SK-N-DZ (cell line): ENCODE results near the gene GRPR. TPM values are rescaled to one million over a fixed set of nuclear protein-coding genes. Genes with fewer than 3 reads are reported as not detected.

Experiments used
- DNase-seq: peaks from one replicate; pipeline ENCODE4 v3.0.0-alpha.2; 2015; ENCODE audit warnings: low spot score
- polyA plus RNA-seq, 2 experiments: library from polyadenylated mRNA; depleted of rRNA; stranded (reverse); fragments of >200 nt; gene quantifications; 2 replicates each; pipeline ENCODE4 v1.2.3, GENCODE V29; 2014

The GRPR gene
- 0.14 and 0.36 TPM in 2 replicates for polyA plus RNA-seq (2014; cell fraction: cytosol; rRNA removed)
- polyA plus RNA-seq (2014; cell fraction: nucleus; rRNA removed), result 0.42 TPM in 1 of 2 replicates, not detected in the other

DNA sequence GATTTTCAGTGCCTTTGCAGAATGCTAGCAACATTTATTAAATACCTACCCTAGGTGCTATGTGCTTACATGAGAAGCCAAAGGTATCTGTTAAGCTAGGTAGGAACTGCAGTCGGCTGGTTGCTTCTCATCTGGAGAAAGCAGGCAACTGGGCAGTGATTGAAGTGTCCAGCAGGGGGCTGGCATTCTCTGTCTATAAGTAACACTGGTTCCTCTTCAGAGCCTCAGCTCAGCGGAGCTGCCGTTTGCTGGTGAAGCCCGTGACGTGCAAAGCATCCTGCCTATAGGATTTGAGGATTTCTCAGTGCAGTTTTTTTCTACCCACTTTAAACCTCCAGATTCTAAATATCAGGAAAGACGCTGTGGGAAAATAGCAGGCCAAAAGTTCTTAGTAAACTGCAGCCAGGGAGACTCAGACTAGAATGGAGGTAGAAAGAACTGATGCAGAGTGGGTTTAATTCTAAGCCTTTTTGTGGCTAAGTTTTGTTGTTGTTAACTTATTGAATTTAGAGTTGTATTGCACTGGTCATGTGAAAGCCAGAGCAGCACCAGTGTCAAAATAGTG is at the start of gene GRPR:
GRPR (plus strand) TSS at position 344 of the 565 bp plus-strand sequence. CDS start 389 bp downstream, outside the sequence.
- peak; percentile 85 for DNase-seq

DNA sequence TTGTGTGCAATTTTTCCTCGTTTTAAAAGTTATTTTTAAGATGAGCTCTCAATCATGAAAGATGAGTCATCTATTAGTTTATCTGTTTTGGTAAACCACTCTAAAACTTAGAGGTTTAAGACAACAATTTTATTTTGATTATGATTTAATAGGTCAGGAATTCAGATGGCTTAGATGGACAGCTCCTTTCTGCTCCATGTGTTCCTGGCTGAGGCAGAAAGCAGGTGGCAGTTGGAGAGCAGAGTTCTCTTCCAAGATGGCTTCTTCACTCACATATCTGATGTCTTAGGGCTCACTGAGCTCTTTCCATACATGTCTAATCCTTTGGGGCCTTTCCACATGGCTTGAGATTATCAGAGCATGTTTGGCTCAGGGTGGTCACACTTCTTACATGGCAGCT is 48.3 kb upstream of the GRPR start:
- DNase-seq, result no peak

DNA sequence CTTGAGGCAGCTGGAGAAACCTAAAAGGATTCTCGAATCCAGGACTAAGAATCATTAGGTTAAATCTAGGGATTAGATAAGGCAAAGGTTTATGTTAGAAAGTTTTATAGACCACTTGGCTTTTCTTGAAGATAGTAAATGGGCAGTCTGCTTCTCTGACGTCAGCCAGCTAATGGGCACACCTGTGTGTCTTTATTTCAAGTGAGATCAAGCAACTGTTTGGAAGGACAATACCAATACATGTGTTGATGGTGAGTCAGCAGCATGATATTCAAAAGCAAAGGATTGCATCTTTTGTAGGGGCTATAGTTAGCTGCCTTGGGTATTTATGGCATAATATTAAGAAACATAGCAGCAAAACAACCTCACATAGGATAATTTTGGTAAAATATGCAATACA is 46.5 kb upstream of the GRPR start:
- DNase-seq, result no peak

DNA sequence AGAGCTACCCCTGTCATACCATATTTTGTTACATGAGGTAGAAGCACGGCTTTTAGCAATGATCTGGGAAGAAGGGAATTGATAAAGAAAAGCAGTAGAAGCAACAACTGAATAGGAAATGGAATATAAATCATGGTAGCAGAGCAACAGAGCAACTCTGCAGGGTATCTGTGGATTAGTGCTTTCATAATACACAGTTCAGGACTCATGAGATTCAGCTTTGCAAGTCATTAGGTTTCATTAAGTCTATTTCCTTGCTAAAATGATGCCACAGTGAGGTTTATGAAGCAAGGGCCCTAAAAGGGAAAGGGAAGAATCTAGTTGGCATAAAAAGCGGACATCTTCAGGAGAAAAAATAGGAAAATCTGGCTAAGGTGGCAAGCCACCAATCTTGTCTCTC is 45.6 kb upstream of the GRPR start:
- no peak for DNase-seq

DNA sequence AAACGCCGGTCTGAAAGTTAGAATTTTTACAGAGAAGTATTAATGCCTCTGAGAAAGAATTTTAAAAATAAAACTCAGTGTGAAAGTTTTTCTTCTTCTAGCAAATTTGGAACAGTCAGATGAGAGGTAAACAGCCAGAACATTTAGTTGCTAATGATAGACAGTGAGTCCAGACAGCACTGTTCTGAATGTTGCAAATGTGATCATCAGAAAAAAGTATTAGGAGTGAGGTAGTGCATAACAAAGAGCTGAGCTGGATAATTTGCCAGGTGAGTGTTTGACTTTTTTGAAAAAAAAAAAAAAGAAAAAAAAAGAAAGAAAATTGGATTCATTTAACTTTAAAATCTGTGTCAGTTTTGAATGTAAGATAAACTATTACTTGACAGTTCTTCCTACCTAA is 42.0 kb upstream of the GRPR start:
- DNase-seq, result no peak

DNA sequence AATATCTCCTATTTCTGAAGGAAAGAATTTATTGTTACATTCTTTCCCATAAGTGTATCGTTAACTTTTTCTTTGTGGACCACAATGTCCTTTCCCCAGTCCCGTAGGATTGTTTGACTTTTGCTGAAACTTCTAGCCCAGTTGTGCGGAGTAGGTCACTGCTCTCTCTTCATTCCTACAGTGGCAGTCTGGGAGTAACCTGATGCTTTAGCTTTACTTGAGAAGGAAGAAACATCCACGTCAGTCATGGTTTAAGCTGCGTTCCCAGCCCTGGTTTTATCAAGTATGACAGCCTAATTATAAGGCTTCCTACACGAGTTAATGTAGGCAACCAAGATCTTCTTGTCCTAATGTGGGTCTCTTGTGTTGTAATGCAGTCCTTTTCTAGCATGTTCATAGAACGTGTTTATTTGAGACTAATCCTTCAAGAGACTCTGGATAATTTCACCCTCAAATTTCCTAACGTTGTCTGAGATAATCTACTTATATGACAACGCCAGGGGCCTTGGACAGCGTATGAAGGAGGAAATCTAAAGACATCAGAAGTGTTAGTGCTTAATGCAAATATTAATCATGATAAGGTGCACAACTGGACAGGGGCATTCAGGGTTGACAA is 40.8 kb upstream of the GRPR start:
- DNase-seq, result peak; percentile 76

DNA sequence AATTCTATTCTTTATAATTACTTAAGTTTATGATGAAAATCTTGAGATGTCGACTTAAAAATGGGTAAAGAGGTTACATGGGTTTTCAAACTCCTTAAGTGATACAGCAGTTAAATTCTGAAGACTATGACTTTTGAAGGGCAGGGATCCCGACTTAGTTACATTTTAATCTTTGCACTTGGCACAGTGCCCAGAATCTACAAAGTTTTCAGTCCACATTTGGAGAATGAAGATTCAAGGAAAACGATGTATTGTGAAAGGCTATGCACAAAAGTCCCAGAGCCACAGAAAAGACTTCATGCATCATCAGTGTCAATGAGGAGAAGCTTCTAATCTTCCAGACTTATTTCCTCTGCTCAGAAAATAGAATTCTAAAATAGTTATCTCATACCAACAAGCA is 36.3 kb upstream of the GRPR start:
- DNase-seq, result no peak

DNA sequence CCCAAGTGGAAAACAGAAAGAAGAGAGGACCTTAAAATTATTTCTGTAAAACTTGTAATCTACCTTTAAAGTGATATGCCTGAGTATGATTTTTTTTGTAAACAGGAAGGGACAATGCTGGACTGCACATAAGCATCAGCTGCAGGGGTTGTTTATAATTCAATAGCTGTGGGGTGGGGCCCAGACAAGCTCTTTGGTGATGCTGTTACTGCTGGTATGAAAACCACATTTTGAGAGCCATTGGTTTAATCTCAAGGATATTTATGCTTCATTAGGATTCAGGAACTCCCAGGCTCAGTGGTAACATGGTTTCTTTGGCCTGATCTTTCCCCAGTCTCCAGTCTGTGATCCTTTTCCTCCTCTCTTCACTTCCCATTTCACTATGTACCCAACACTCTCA is 34.3 kb upstream of the GRPR start:
- DNase-seq, result no peak

DNA sequence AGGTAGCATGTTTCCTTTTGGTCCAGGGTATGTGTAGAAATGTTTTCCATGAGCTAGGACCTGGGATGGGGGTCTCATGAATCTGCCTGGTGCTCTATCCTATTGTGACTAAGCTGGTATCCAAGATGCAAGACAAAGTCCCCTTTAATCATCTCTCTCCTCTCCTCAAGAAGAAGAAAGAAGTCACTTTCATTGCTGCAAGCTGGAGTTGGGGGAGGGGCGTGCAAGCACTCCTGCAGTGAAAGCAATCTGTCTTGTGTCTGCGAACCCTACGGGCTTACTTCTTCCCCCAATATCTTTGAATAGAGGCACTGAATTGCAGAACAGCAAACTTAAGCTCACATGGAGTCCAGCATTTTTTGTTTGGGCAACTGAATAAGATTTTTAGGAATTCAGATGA is 27.2 kb upstream of the GRPR start:
- DNase-seq, result no peak

DNA sequence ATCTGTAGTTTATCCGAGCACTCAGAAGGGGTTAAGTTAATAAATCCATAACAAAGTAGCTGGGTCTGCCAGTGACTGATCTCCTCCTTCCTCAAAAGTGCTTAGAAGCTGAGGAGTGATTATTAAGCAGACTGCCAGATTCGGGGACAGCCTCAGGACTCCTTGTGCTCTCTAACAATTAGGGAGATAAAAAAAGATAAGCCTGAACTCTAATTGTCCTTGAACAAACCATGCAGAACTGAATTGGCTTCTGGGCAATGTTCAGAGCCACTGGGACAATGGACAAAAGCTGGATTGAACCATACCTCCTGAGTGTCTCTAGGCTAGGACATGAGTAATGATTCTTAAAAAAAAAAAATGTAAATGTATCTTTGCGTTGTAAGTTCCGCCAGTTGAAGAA is 22.7 kb upstream of the GRPR start:
- peak; percentile 90 for DNase-seq

DNA sequence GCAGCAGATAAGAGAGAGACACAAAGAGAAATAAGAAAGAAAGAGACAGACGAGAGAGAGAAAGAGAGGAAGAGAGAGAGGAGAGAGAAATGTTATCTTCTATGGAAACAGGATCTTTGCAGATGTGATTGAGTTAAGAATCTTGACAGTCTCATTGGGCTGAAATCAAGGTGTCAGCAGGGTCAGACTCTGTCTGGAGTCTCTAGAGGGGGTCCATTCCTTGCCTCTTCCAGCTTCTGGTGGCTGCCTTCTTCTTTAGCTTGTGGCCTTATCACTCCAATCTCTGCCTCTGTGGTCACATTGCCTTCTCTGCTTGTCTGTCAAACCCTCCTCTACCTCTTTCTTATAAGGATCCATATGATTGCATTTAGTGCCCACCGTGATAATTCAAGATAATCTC is 21.8 kb upstream of the GRPR start:
- peak; percentile 68 for DNase-seq

DNA sequence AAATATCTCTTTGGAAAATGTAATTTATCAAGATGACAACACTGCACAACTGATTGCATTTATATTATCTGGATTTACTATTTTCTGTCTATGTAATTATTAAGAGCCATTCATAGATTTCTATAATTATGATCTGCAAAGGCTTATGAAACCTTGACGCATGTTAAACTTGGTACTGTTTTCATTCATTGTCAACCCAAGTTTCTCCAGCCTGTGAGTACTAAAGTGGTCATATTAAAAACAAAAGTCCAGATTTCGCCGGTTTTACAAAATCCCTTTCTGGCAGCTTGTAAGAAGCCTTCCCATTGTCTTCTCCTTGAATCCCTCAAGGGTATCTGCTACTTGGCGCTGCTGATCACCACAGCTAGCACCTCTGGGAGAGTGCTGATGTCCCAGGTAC is 19.7 kb upstream of the GRPR start:
- no peak for DNase-seq

DNA sequence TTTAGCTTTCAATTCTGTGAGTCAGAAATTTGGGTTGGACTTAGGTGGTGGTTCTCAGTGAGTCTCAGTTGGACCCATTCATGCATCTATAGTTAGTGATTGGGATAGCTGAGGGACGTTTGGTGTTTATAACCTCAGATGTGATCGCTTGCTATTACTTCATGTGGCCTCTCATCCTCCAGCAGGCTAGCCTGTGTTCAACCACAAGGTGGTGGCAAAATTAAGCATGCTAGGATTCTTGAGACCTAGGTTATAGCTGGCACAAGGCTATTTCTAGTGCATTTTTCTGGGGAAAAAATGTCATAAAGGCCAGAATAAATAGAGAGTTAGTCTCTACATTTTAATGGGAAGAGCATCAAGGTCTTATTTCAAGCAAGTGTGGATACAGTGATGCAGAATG is 10.9 kb upstream of the GRPR start:
- no peak for DNase-seq

DNA sequence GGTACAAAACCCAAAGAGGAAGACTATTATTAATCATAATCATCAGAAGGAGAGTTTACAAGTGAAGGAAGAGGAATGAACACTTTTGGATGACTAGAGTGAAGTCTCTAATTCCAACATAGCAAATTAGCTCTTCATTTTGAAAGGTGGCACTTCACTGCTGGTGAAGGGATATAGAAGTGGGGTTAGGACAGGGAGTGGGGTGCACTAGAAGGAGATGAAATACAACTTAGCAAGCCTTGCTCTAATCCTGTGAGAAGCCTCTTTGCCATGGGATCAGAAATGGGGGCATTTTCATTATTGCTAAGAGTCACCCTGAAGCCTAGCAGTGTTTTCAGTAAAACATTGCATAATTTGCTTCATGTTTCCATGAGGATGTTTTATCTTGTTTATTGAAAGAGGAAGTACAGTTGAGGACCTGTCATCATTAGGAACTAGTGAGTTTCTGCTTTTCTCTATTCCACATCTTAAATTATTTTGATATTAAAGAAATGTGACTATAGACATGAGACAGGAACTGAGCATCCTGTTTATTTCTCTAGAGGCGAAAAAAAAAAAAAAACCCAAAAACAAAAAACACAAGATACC is 9.3 kb upstream of the GRPR start:
- no peak for DNase-seq

DNA sequence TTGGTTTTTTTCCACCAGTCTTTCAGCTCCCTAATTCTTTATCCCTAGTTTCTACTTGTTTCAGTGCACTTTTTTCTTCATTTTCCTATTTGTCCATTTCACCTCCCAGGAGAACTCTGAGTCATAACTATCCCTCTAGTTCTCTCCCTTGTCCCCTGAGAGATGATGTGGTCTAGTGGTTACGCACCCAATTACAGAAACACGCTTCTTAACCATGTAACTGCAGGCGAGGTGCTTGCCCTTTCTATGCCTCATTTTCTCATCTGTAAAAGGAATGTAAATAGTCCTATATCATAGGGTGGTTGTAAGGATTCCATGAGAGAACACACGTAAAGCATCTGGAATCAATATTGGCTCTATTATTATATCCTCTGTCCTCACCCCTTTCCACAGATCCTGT is 8.8 kb upstream of the GRPR start:
- DNase-seq, result no peak

DNA sequence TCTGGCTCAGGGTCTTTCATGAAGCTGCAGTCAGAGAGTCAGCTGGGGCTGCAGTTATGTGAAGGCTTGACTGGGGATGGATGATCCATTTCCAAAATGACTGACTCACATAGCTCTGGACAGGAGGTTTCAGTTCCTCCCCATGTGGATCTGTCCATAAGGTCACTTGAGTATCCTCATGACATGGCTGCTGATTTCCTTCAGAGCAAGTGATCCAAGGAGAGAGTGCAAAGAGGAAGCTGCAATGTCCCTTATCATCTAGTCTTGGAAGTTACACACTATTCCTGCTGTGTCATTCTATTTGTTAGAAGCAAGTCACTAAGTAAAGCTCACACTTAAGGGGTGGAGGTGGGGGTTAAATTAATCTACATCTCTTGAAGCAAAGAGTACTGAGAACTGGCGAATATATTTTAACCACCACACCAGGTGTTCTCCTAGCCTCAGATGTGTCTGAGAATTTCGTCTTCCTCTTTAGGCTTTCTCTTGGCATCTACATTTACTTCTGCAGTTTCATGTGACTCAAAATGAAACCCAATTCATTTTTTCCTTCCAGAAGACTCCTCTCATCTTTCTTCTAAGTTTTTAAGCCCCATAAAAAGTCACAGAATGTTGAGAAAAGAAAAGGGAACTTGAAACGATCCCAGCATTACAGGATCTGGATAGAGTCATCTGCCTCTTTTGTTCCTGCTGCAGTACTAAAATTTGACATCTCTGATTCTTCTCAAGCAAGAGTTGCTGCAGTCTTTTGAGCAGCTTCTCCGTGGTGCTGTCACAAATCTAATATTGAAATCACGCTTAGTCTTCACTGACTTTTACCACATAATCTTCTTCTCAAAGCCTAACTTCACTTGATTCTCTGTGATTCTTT is 3.8 kb upstream of the GRPR start:
- DNase-seq, result no peak

DNA sequence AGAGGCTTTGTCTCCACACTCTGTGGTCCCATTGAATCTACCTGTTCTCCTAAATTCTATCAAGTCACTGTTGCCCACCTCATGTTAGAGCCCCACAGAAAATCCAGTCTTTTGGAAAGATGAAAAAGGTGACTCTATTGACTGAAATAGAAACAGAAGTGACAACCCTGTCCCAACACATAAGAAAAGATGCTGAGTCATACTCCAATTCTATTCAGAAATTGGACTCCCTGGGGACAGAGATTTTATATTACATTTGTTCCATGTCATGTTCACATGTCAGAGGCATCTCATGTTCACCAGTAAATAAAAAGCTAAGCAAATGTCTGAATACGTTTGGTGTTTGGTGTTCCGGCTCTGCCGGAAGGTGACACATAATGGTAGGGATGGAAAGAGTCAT is 2.9 kb upstream of the GRPR start:
- DNase-seq, result no peak

DNA sequence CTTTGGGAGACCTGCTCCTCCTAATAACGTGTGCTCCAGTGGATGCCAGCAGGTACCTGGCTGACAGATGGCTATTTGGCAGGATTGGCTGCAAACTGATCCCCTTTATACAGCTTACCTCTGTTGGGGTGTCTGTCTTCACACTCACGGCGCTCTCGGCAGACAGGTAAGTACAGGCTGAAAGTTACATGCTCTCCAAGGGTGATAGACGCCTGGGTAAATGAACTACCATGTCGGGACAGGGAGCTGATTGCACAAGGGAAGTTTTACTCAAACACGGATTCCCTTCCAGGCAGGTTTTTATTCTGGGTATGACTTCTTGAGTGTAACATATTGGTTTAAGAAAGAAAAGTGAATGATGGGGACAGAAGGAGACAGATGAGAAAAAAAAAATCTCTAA is 836 bp downstream of the GRPR start:
- DNase-seq, result no peak

DNA sequence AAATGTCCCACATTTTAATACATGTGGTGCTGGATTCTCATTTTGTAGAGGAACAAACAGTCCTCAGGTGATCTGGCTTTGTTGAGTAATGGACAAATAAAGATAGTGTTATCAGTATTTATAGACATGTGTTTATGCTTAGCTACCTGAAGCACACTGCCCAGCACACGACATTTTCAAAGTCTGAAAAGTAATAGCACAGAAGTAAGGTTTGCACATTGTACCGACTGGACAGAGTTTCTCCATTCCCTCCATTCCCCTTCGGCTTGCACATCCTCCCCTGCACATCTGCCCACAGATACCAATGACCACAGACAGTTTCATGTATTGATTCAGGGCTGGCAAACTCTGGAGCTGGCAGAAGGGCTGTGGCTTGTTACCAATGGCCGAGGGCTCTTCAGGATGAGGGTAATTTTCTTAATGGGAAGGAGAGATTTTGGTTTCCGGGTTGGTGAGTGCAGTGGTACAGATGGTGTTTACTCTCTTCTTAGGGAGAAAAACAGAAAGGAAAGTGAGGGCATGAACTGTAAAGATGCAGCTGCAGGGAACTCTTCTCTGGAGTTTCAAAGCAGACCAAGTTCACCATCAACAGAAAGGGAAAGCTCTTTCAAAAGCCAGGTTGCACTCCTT is 2.3 kb downstream of the GRPR start:
- no peak for DNase-seq

DNA sequence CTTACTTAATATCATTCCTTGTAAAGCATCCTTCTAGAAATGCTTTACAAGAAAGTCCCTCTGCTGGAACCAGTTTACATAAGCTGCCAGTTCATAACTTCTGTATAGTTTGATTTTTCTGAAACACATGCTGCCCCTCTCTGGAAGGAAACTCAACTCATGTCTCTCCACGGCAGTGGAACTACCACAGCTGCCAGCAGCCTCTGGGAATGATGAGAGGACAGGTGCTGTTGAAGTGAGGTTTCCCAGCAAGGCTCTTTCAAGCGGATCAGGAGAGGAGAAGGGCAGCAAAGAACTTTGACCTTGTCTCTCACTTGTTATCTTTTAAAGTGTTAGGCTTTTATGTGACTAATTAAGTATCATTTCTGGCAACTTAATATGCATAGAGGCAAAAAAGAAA is 7.3 kb downstream of the GRPR start:
- DNase-seq, result no peak

DNA sequence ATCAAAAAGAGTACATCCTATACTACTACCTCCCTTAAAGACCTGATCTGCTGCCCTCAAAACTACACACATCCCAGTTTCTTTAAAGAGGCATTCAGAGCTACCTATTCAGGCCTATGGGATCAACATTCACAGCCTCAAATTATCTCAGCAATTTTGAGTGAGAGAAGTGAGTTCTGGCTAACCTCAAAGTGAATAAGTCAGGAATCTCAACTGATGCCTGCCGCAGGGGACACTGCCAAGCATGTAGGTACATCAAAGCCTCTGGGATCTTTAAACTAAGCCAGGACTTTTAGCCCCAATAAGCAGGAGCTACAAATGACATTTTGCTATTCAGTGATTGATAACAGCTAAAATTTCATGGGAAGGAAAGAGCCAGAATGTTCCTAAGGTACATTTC is 11.6 kb downstream of the GRPR start:
- DNase-seq, result no peak

DNA sequence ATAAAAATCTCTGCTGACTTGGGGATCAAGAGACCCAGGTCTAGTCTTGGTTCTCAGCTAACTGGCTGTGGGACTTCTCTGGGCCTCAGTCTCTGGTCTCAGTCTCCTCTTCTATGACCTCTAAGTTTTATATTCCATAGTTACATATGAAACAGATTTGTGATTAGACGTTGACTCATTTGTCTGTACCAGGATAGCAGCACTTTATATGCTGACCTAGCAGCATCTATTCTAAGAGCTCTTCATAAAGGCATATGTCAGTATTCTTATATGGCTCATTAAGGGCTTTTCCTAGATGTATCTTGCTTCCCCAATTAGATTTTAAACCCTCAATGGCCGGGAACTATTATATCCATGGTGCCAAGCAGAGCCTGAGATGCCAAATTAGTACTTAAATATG is 12.7 kb downstream of the GRPR start:
- DNase-seq, result no peak
